EL (cell line): ENCODE data around the gene FAM107A.

Experiments
- DNase-seq: peaks from one replicate; pipeline ENCODE4 v3.0.0-alpha.2; 2016

The FAM107A gene

GRCh38 chr3:58566398-58567250 lies 10.6 kb downstream of the FAM107A start:
- DNase-seq = no peak

- no peak for DNase-seq
These were observed 11.4 kb downstream of the FAM107A start for GRCh38 chr3:58565621-58566397.

GRCh38 chr3:58564456-58565160 lies 12.6 kb downstream of the FAM107A start:
- peak; percentile 96 for DNase-seq

- DNase-seq = no peak
These were observed 13.1 kb downstream of the FAM107A start for GRCh38 chr3:58564054-58564453.

GRCh38 chr3:58563386-58564035 lies 13.7 kb downstream of the FAM107A start:
- DNase-seq = peak; percentile 72

- no peak for DNase-seq
These were observed 14.7 kb downstream of the FAM107A start for GRCh38 chr3:58562498-58562897.

- peak; percentile 98 for DNase-seq
These were observed 16.4 kb downstream of the FAM107A start for GRCh38 chr3:58560771-58561311.

- no peak for DNase-seq
These were observed 17.6 kb downstream of the FAM107A start for GRCh38 chr3:58559586-58559985.

- DNase-seq = no peak
These were observed 19.7 kb downstream of the FAM107A start for GRCh38 chr3:58557491-58557890.

GRCh38 chr3:58556761-58557221 lies 20.4 kb downstream of the FAM107A start:
- DNase-seq = no peak

- no peak for DNase-seq
These were observed 21.2 kb downstream of the FAM107A start for GRCh38 chr3:58556001-58556400.

GRCh38 chr3:58555203-58555602 lies 22.0 kb downstream of the FAM107A start:
- DNase-seq = no peak

GRCh38 chr3:58553003-58553402 lies 24.2 kb downstream of the FAM107A start:
- no peak for DNase-seq

GRCh38 chr3:58551636-58552180 lies 25.5 kb downstream of the FAM107A start:
- DNase-seq = no peak

GRCh38 chr3:58544541-58544940 lies 32.6 kb downstream of the FAM107A start:
- DNase-seq = no peak

- DNase-seq = no peak
These were observed 36.9 kb downstream of the FAM107A start for GRCh38 chr3:58540176-58540858.

GRCh38 chr3:58539626-58540025 lies 37.6 kb downstream of the FAM107A start:
- DNase-seq = no peak

GRCh38 chr3:58537412-58538301 lies 39.5 kb downstream of the FAM107A start:
- no peak for DNase-seq

- DNase-seq = no peak
These were observed 40.4 kb downstream of the FAM107A start, which contains the start of gene ACOX2 for GRCh38 chr3:58536501-58537411. ACOX2 (minus strand) TSS chr3:58537190; CDS start chr3:58535106, 2,084 bp downstream.
